Progenitor cell of endocrine pancreas (in vitro differentiated cells): ENCODE data around the gene POLA1. TPM values are rescaled to one million over a fixed set of nuclear protein-coding genes. Genes with fewer than 3 reads are reported as not detected.

Experiments
- DNase-seq: peaks from one replicate; pipeline ENCODE4 v3.0.0; 2021; ENCODE audit warnings: low spot score; ENCODE audit not compliant: unreplicated experiment
- H3K27ac Mint-ChIP-seq: 2 replicates; pipeline ENCODE4 v1.8.0; 2021; ENCODE audit warnings: mild to moderate bottlenecking, moderate library complexity, mixed read lengths
- H3K27me3 Mint-ChIP-seq: 2 replicates; pipeline ENCODE4 v1.8.0; 2021; ENCODE audit warnings: mixed read lengths
- H3K36me3 Mint-ChIP-seq: 2 replicates; pipeline ENCODE4 v1.8.0; 2022; ENCODE audit warnings: mixed read lengths; ENCODE audit not compliant: insufficient read depth
- H3K4me1 Mint-ChIP-seq: 2 replicates; pipeline ENCODE4 v1.8.0; 2021; ENCODE audit warnings: low read depth, mixed read lengths
- H3K4me3 Mint-ChIP-seq: 2 replicates; pipeline ENCODE4 v1.8.0; 2021; ENCODE audit warnings: low read depth, mild to moderate bottlenecking, moderate library complexity, mixed read lengths
- H3K9me3 Mint-ChIP-seq: 2 replicates; pipeline ENCODE4 v1.8.0; 2021; ENCODE audit warnings: low read depth, mixed read lengths
- CTCF ChIP-seq: fragments of 200-600 bp; sonication (generic); IDR thresholded peaks from one replicate; pipeline ENCODE4 v1.5.0; 2021; ENCODE audit warnings: antibody characterized with exemption, mild to moderate bottlenecking; ENCODE audit not compliant: unreplicated experiment
- total RNA-seq: library from RNA; stranded (reverse); gene quantifications from 2 replicates; pipeline ENCODE4 v1.2.1, GENCODE V29; 2021

The POLA1 gene
- total RNA-seq, 1 donor from 2014 or later, result 44.8 TPM

- H3K27me3 Mint-ChIP-seq, result no peaks in the 10 kb centered on the region
- H3K27ac Mint-ChIP-seq, result peak overlapping the region; percentile 5
- TF ChIP-seq CTCF, result no peak
Observed at GRCh38 chrX:24767557-24767956, 73.8 kb downstream of the POLA1 start.

GRCh38 chrX:24768556-24768955 lies 74.8 kb downstream of the POLA1 start:
- no peaks in the 10 kb centered on the region for H3K27me3 Mint-ChIP-seq
- H3K9me3 Mint-ChIP-seq, result no peaks in the 10 kb centered on the region
- peaks cover 54% of the 10 kb centered on the region for H3K4me1 Mint-ChIP-seq
- TF ChIP-seq CTCF, result no peak
- H3K4me3 Mint-ChIP-seq, result no peak overlapping the region
- no peak for DNase-seq
- no peak overlapping the region for H3K27ac Mint-ChIP-seq
- H3K36me3 Mint-ChIP-seq, result peaks cover 27% of the 10 kb centered on the region

More at GRCh38 chrX:24767557-24767956, 73.8 kb downstream of the POLA1 start:
- peaks cover 44% of the 10 kb centered on the region for H3K4me1 Mint-ChIP-seq
- H3K9me3 Mint-ChIP-seq, result no peaks in the 10 kb centered on the region
- DNase-seq, result no peak
- H3K4me3 Mint-ChIP-seq, result no peak overlapping the region
- H3K36me3 Mint-ChIP-seq, result peaks cover 33% of the 10 kb centered on the region

- Mint-ChIP-seq H3K27me3 (no peaks in the 10 kb centered on the region), H3K4me3 (no peak overlapping the region), H3K27ac (no peak overlapping the region), H3K4me1 (peaks cover 41% of the 10 kb centered on the region), H3K9me3 (no peaks in the 10 kb centered on the region), H3K36me3 (peaks cover 12% of the 10 kb centered on the region)
- TF ChIP-seq CTCF, result no peak
- DNase-seq, result no peak
Observed at GRCh38 chrX:24774650-24775049, 80.9 kb downstream of the POLA1 start.

DNA sequence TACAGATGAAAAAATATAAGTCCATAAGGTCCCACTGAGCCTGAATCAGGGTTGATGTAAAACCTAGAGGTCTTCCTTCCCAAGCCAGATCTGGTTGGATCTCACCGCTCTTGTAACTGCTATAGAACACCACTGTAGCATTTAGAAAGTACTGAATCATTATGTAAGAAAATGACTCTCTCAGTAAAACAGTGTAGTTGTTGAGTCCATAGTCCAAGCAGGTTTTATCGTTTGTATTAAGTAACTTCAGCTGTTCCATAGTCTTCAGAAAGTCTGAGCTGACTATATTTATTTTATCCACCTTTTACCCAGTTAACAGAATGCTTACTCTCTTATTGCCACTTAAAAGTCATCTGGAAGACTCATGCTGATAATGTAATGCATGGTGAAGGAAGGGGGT lies 82.2 kb downstream of the POLA1 start:
- no peak overlapping the region for H3K27ac Mint-ChIP-seq
- no peak overlapping the region for H3K4me3 Mint-ChIP-seq
- no peak for TF ChIP-seq CTCF
- peaks cover 4% of the 10 kb centered on the region for H3K9me3 Mint-ChIP-seq
- peaks cover 18% of the 10 kb centered on the region for H3K36me3 Mint-ChIP-seq
- H3K4me1 Mint-ChIP-seq, result peaks cover 28% of the 10 kb centered on the region
- H3K27me3 Mint-ChIP-seq, result no peaks in the 10 kb centered on the region
- no peak for DNase-seq

GRCh38 chrX:24777660-24778059 lies 83.9 kb downstream of the POLA1 start:
- Mint-ChIP-seq H3K4me3 (no peak overlapping the region), H3K27ac (no peak overlapping the region), H3K4me1 (peaks cover 18% of the 10 kb centered on the region), H3K27me3 (no peaks in the 10 kb centered on the region), H3K9me3 (peaks cover 4% of the 10 kb centered on the region), H3K36me3 (peaks cover 19% of the 10 kb centered on the region)
- TF ChIP-seq CTCF, result no peak
- DNase-seq, result no peak
